Jurkat, Clone E6-1 (cell line): ENCODE results near the gene ACTRT1. TPM values are rescaled to one million over a fixed set of nuclear protein-coding genes. Genes with fewer than 3 reads are reported as not detected.

Experiments used
- DNase-seq: peaks from one replicate; pipeline ENCODE4 v3.0.0-alpha.2; 2011; ENCODE audit warnings: low read depth, low spot score
- H3K4me3 ChIP-seq: 2 replicates; pipeline ENCODE4 v1.5.1; 2011; ENCODE audit warnings: mild to moderate bottlenecking, low read length, control low read depth, moderate library complexity
- polyA plus RNA-seq: library from polyadenylated mRNA; unstranded; fragments of >200 nt; gene quantifications from one replicate; pipeline ENCODE4 v1.2.1, GENCODE V29; 2012; ENCODE audit warnings: missing spikeins; ENCODE audit not compliant: insufficient read length, insufficient read depth

Gene ACTRT1
- not detected for polyA plus RNA-seq

- no peak within 1 kb of the TSS for H3K4me3 ChIP-seq
- no peak for DNase-seq
Observed at GRCh38 chrX:128052303-128052702, at the start of gene ACTRT1. TSS of gene ACTRT1 (minus strand) at chrX:128052403. CDS start at chrX:128052206, 197 bp downstream.

- H3K4me3 ChIP-seq, result no peak overlapping the region
- no peak for DNase-seq
Observed at GRCh38 chrX:128078545-128078944, 26.3 kb upstream of the ACTRT1 start.

DNA sequence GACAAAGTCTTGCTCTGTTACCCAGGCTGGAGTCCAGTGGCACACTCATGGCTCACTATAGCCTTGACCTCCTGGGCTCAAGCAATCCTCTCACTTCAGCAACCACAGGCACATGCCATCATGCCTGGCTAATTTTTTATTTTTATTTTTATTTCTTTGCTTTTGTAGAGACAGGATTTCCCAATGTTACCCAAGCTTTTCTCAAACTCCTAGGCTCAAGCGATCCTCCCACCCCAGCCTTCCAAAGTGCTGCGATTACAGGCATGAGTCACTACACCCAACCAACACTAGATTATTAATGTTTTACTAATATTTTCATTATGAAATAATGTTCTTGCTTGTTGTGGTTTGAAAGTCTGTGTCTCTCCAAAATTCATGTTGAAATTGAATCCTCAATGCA is 5.2 kb upstream of the ACTRT1 start:
- no peak overlapping the region for H3K4me3 ChIP-seq
- no peak for DNase-seq

DNA sequence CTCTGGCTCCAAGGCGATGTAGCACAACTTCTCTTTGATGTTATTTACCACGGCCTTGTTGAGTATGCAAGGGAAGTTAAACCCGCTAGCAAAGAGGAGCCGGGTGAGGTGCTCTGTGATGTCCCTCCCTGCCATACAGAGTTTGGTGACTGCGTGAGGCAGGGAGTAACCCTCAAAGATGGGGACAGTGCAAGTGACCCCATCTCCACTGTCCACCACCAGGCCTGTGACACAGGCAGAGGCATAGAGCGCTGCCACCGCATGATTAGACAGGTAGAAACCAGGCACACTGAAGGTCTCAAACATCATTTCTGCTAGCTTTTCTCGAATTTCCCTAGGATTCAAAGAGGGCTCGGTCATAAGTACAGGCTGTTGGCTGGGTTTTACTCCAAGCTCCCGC is 677 bp downstream of the ACTRT1 start:
- DNase-seq, result no peak
- no peak overlapping the region for H3K4me3 ChIP-seq

GRCh38 chrX:128035318-128035717 is 16.9 kb downstream of the ACTRT1 start:
- DNase-seq, result no peak

GRCh38 chrX:128021566-128021965 is 30.6 kb downstream of the ACTRT1 start:
- no peak overlapping the region for H3K4me3 ChIP-seq
- no peak for DNase-seq

More at GRCh38 chrX:128035318-128035717, 16.9 kb downstream of the ACTRT1 start:
- no peak overlapping the region for H3K4me3 ChIP-seq

- H3K4me3 ChIP-seq, result no peak overlapping the region
- no peak for DNase-seq
Observed at GRCh38 chrX:128020701-128021100, 31.5 kb downstream of the ACTRT1 start.

- DNase-seq, result no peak
- H3K4me3 ChIP-seq, result no peak overlapping the region
Observed at GRCh38 chrX:128019218-128019617, 33.0 kb downstream of the ACTRT1 start.

- no peak overlapping the region for H3K4me3 ChIP-seq
- DNase-seq, result no peak
Observed at GRCh38 chrX:128012015-128012414, 40.2 kb downstream of the ACTRT1 start.

- H3K4me3 ChIP-seq, result no peak overlapping the region
- no peak for DNase-seq
Observed at GRCh38 chrX:128007882-128008281, 44.3 kb downstream of the ACTRT1 start.
